Measurements from ENCODE around the gene KCNIP2. TPM values are rescaled to one million over a fixed set of nuclear protein-coding genes. Genes with fewer than 3 reads are reported as not detected.

KCNIP2 gene
- total and polyA plus RNA-seq, 2 of the 13 experiments (the other 11 are each of a cell fraction or from before 2014, with no cell fraction given): 0.42 to 0.70 TPM

- no peak for TF ChIP-seq SOX6 (IDR thresholded peaks at IDR 0.05)
- peak; percentile 44 for TF ChIP-seq SOX6 (CRISPR knock-in tag; IDR thresholded peaks at IDR 0.05)
- TF ChIP-seq ZNF850 (CRISPR knock-in tag; conservative IDR thresholded peaks at IDR 0.05): no peak
- TF ChIP-seq, protein P1, sequence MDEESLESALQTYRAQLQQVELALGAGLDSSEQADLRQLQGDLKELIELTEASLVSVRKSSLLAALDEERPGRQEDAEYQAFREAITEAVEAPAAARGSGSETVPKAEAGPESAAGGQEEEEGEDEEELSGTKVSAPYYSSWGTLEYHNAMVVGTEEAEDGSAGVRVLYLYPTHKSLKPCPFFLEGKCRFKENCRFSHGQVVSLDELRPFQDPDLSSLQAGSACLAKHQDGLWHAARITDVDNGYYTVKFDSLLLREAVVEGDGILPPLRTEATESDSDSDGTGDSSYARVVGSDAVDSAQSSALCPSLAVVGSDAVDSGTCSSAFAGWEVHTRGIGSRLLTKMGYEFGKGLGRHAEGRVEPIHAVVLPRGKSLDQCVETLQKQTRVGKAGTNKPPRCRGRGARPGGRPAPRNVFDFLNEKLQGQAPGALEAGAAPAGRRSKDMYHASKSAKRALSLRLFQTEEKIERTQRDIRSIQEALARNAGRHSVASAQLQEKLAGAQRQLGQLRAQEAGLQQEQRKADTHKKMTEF (CRISPR knock-in tag; IDR thresholded peaks at IDR 0.05): peak; percentile 36; the same call in 1 of the 2 replicates
- TF ChIP-seq SNAPC2 (CRISPR knock-in tag; IDR thresholded peaks at IDR 0.05): no peak
- TF ChIP-seq GATAD1 (CRISPR knock-in tag; IDR thresholded peaks at IDR 0.05): peak; percentile 84
- no peak; the same call in 1 of the 2 replicates for TF ChIP-seq GZF1 (CRISPR knock-in tag; IDR thresholded peaks at IDR 0.05)
- TF ChIP-seq, protein P2, sequence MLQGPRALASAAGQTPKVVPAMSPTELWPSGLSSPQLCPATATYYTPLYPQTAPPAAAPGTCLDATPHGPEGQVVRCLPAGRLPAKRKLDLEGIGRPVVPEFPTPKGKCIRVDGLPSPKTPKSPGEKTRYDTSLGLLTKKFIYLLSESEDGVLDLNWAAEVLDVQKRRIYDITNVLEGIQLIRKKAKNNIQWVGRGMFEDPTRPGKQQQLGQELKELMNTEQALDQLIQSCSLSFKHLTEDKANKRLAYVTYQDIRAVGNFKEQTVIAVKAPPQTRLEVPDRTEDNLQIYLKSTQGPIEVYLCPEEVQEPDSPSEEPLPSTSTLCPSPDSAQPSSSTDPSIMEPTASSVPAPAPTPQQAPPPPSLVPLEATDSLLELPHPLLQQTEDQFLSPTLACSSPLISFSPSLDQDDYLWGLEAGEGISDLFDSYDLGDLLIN (CRISPR knock-in tag; IDR thresholded peaks at IDR 0.05; ENCODE audit: borderline replicate concordance): no peak
- no peak for TF ChIP-seq ZNF292 (CRISPR knock-in tag; IDR thresholded peaks at IDR 0.05; ENCODE audit: borderline replicate concordance, low read depth)
- TF ChIP-seq SPEN (CRISPR knock-in tag; IDR thresholded peaks at IDR 0.05; ENCODE audit: low read depth): peak; percentile 73; the same call in 1 of the 2 replicates
- TF ChIP-seq ZNF607 (CRISPR knock-in tag; IDR thresholded peaks at IDR 0.05; ENCODE audit: borderline replicate concordance): peak; percentile 73; the same call in 1 of the 2 replicates
- no peak for TF ChIP-seq JUN (CRISPR knock-in tag; IDR thresholded peaks at IDR 0.05)
- TF ChIP-seq MBNL3 (CRISPR knock-in tag; conservative IDR thresholded peaks at IDR 0.05): no peak
- TF ChIP-seq TOPORS (CRISPR knock-in tag; IDR thresholded peaks at IDR 0.05): peak; percentile 42; the same call in 1 of the 2 replicates
- peak; percentile 72; the same call in 1 of the 2 replicates for TF ChIP-seq TIGD3 (CRISPR knock-in tag; IDR thresholded peaks at IDR 0.05; ENCODE audit: borderline replicate concordance)
- TF ChIP-seq, protein P3, sequence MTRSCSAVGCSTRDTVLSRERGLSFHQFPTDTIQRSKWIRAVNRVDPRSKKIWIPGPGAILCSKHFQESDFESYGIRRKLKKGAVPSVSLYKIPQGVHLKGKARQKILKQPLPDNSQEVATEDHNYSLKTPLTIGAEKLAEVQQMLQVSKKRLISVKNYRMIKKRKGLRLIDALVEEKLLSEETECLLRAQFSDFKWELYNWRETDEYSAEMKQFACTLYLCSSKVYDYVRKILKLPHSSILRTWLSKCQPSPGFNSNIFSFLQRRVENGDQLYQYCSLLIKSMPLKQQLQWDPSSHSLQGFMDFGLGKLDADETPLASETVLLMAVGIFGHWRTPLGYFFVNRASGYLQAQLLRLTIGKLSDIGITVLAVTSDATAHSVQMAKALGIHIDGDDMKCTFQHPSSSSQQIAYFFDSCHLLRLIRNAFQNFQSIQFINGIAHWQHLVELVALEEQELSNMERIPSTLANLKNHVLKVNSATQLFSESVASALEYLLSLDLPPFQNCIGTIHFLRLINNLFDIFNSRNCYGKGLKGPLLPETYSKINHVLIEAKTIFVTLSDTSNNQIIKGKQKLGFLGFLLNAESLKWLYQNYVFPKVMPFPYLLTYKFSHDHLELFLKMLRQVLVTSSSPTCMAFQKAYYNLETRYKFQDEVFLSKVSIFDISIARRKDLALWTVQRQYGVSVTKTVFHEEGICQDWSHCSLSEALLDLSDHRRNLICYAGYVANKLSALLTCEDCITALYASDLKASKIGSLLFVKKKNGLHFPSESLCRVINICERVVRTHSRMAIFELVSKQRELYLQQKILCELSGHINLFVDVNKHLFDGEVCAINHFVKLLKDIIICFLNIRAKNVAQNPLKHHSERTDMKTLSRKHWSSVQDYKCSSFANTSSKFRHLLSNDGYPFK (CRISPR knock-in tag; IDR thresholded peaks at IDR 0.05; ENCODE audit: borderline replicate concordance): 0 out of 2 replicates have a peak, but pooled peaks have one; percentile 43
- peak; percentile 79; the same call in 1 of the 2 replicates for TF ChIP-seq MEF2D (CRISPR knock-in tag; IDR thresholded peaks at IDR 0.05)
- no peak for TF ChIP-seq ZNF253 (CRISPR knock-in tag; IDR thresholded peaks at IDR 0.05; ENCODE audit: borderline replicate concordance)
- no peak; the same call in 1 of the 2 replicates for TF ChIP-seq CREB3 (CRISPR knock-in tag; IDR thresholded peaks at IDR 0.05)
- no peak for TF ChIP-seq ZNF382 (CRISPR knock-in tag; IDR thresholded peaks at IDR 0.05; ENCODE audit: borderline replicate concordance)
- no peak for TF ChIP-seq SRSF9 (IDR thresholded peaks at IDR 0.05; ENCODE audit: borderline replicate concordance, insufficient read depth, low read depth, low read length, poor library complexity, severe bottlenecking)
Measured at GRCh38 chr10:101818119-101818871, 25.3 kb downstream of the KCNIP2 start, which contains the start of gene OGA (continued).
